ENCODE data around the gene GRM7.

Gene GRM7

GRCh38 chr3:6935970-6936369 is 75.1 kb downstream of the GRM7 start:
- ChIA-PET CTCF (no interaction called here), POLR2A (ENCODE audit: low non-redundant PET) (no interaction called here)
- TF ChIP-seq, protein P1, sequence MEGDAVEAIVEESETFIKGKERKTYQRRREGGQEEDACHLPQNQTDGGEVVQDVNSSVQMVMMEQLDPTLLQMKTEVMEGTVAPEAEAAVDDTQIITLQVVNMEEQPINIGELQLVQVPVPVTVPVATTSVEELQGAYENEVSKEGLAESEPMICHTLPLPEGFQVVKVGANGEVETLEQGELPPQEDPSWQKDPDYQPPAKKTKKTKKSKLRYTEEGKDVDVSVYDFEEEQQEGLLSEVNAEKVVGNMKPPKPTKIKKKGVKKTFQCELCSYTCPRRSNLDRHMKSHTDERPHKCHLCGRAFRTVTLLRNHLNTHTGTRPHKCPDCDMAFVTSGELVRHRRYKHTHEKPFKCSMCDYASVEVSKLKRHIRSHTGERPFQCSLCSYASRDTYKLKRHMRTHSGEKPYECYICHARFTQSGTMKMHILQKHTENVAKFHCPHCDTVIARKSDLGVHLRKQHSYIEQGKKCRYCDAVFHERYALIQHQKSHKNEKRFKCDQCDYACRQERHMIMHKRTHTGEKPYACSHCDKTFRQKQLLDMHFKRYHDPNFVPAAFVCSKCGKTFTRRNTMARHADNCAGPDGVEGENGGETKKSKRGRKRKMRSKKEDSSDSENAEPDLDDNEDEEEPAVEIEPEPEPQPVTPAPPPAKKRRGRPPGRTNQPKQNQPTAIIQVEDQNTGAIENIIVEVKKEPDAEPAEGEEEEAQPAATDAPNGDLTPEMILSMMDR (conservative IDR thresholded peaks at IDR 0.05; ENCODE audit: low read depth), result no peak
- H3K27ac ChIP-seq, result no peak overlapping the region
- DNase-seq (ENCODE audit: low spot score), result no peak

GRCh38 chr3:6962801-6963200 is 101.9 kb downstream of the GRM7 start:
- no peak overlapping the region for H3K27ac ChIP-seq
- TF ChIP-seq, protein P1 (conservative IDR thresholded peaks at IDR 0.05; ENCODE audit: low read depth), result no peak
- POLR2A ChIA-PET (ENCODE audit: low non-redundant PET), result no interaction called here
- CTCF ChIA-PET, result no interaction called here
- DNase-seq (ENCODE audit: low spot score), result no peak

- TF ChIP-seq, protein P1 (conservative IDR thresholded peaks at IDR 0.05; ENCODE audit: low read depth), result no peak
- no peak overlapping the region for H3K27ac ChIP-seq
- POLR2A ChIA-PET (ENCODE audit: low non-redundant PET), result no interaction called here
- CTCF ChIA-PET, result no interaction called here
- DNase-seq (ENCODE audit: low spot score), result no peak
These were observed 105.0 kb downstream of the GRM7 start for GRCh38 chr3:6965881-6966280.

DNA sequence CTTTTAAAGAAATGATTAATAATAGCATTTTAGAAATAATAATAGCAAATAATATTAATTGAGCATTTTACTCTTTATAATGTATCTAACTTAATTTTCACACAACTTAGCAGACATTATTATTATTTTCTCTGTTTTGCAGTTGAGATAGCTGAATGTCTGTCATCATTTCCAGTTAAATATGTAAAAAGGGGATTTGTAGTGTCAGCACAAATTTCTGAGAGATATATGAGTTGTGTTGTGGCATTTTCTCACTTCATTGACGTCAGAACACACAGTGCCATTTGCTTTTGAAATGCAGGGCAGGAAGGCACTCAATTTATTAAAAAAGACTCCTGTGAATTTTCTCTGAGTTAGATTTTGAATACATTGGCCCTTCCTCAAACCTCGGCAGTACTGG is 111.0 kb downstream of the GRM7 start:
- DNase-seq (ENCODE audit: low spot score), result no peak
- CTCF ChIA-PET, result no interaction called here
- TF ChIP-seq, protein P1 (conservative IDR thresholded peaks at IDR 0.05; ENCODE audit: low read depth), result no peak
- POLR2A ChIA-PET (ENCODE audit: low non-redundant PET), result no interaction called here
- no peak overlapping the region for H3K27ac ChIP-seq

DNA sequence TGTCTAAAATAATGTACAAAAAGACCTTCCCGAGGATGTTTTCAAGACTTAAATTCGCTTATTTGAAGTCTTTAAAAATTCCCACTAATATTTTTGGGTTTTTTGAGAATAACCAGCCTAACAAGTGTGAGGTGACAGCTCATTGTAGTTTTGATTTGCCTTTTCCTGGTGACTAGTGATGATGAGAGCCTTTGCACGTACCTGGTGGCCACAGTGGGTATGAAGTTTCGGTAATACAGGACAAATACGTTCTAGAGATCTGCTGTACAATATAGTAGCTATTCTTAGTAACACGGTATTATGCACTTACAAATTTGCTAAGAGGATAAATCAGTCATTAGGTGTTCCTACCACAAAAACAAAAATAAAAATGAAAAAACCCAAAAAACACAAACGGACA is 124.9 kb downstream of the GRM7 start:
- DNase-seq (ENCODE audit: low spot score), result no peak
- ChIA-PET CTCF (no interaction called here), POLR2A (ENCODE audit: low non-redundant PET) (no interaction called here)
- TF ChIP-seq, protein P1 (conservative IDR thresholded peaks at IDR 0.05; ENCODE audit: low read depth), result no peak
- no peak overlapping the region for H3K27ac ChIP-seq

DNA sequence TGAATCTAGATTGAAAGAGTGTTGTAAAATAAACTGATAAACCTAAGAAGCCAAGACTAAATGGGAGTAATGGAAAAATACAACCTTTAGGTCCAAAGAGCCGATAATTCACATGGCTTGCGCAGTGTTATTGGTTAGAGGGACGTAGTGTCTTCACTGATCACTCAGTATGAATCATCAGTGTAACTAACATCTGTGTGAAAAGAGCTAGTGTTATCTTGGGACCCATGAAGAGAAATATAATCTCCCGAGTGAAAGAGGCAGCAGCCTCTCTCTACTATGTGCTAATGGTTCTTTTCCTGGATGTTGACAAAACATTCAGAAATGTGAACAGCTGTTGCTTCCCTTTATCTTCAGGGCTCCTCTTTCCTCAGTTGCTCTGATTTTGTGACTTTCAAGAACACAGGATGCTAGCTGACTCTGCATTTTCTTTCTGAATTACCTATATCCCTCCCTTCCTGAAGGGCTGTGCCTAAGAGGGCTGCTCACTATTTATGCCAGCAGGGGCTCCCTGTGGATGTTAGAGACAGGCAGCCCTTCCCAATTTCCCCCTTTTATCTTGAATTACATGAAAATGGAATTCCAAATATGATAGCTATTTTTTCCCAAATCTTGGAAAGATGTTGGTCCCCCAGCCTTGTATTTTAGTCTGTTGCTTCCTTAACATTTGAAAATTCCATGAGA is 128.8 kb downstream of the GRM7 start:
- DNase-seq (ENCODE audit: low spot score), result no peak
- H3K27ac ChIP-seq, result no peak overlapping the region
- ChIA-PET CTCF (no interaction called here), POLR2A (ENCODE audit: low non-redundant PET) (no interaction called here)
- TF ChIP-seq, protein P1 (conservative IDR thresholded peaks at IDR 0.05; ENCODE audit: low read depth), result no peak

Data from RWPE1 (cell line).